CD4-positive, CD25-positive, alpha-beta regulatory T cell (primary cell): Measurements from ENCODE around the gene PALD1. TPM values are rescaled to one million over a fixed set of nuclear protein-coding genes. Genes with fewer than 3 reads are reported as not detected.
A peak's percentile ranks its signal among the peaks of the same experiment; 100 is the strongest.

Experiments used
- ATAC-seq, 2 donors: fragments of 150-1000 bp; cut with Tn5 transposase; one replicate each; pipeline ENCODE4 v1.10.0; 2021; ENCODE audit warnings: low read depth in 2 of 2, moderate number of reproducible peaks in 2 of 2, moderate library complexity in 1 of 2
- DNase-seq, 3 donors: peaks; one replicate each; pipeline versions ENCODE4 v3.0.0 to v3.0.0-alpha.2; 2012 to 2022; ENCODE audit warnings: mixed read lengths in 1 of 3
- H3K27ac ChIP-seq: one replicate; pipeline ENCODE4 v1.7.0; 2013; ENCODE audit warnings: mild to moderate bottlenecking, low read length; ENCODE audit not compliant: insufficient read depth, poor library complexity, severe bottlenecking
- H3K27me3 ChIP-seq: one replicate; pipeline ENCODE4 v1.7.0; 2013; ENCODE audit warnings: low read length; ENCODE audit not compliant: control insufficient read depth, insufficient read depth
- H3K36me3 ChIP-seq: one replicate; pipeline ENCODE4 v1.7.0; 2013; ENCODE audit warnings: mild to moderate bottlenecking, low read length, moderate library complexity; ENCODE audit not compliant: control insufficient read depth, insufficient read depth
- H3K4me1 ChIP-seq: 2 replicates; pipeline ENCODE4 v1.7.0; 2013; ENCODE audit warnings: mild to moderate bottlenecking, low read length; ENCODE audit not compliant: insufficient read depth, control insufficient read depth, poor library complexity, severe bottlenecking
- H3K4me3 ChIP-seq: one replicate; pipeline ENCODE4 v1.7.0; 2013; ENCODE audit warnings: low read depth, mild to moderate bottlenecking, low read length, moderate library complexity
- H3K9me3 ChIP-seq, 2 experiments: 1 replicate in 1 of 2; 2 replicates in 1 of 2; pipeline ENCODE4 v1.7.0; 2013; ENCODE audit warnings: low read length in 2 of 2, mild to moderate bottlenecking in 1 of 2, moderate library complexity in 1 of 2; ENCODE audit not compliant: control insufficient read depth in 2 of 2
- H3K27ac Mint-ChIP-seq, 3 donors: one replicate each; pipeline ENCODE4 v1.8.0; 2020 to 2022; ENCODE audit warnings: mild to moderate bottlenecking in 3 of 3, mixed read lengths in 3 of 3, moderate library complexity in 2 of 3
- H3K27me3 Mint-ChIP-seq: one replicate; pipeline ENCODE4 v1.8.0; 2022; ENCODE audit warnings: mild to moderate bottlenecking, mixed read lengths
- H3K36me3 Mint-ChIP-seq: one replicate; pipeline ENCODE4 v1.8.0; 2020; ENCODE audit warnings: mixed read lengths
- H3K4me1 Mint-ChIP-seq, 4 donors: one replicate each; pipeline ENCODE4 v1.8.0; 2020 to 2022; ENCODE audit warnings: mixed read lengths in 4 of 4, mild to moderate bottlenecking in 1 of 4
- H3K4me3 Mint-ChIP-seq, 4 donors: one replicate each; pipeline ENCODE4 v1.8.0; 2020 to 2022; ENCODE audit warnings: mild to moderate bottlenecking in 4 of 4, mixed read lengths in 4 of 4, moderate library complexity in 3 of 4
- H3K9me3 Mint-ChIP-seq, 7 donors: one replicate each; pipeline ENCODE4 v1.8.0; 2020 to 2022; ENCODE audit warnings: mixed read lengths in 7 of 7, mild to moderate bottlenecking in 3 of 7, moderate library complexity in 2 of 7
- polyA plus RNA-seq, 4 donors: library from polyadenylated mRNA; unstranded; fragments of 300-500 nt; fragmentation: Illumina TruSeq; gene quantifications; one replicate each; pipeline ENCODE4 v1.2.3, GENCODE V29; 2021
- total RNA-seq: library from RNA; stranded (reverse); gene quantifications from one replicate; pipeline ENCODE4 v1.2.3, GENCODE V29; 2022

The PALD1 gene
- total and polyA plus RNA-seq, 5 donors from 2014 or later, result not detected

- Histone ChIP-seq H3K4me3 (no peak overlapping the region), H3K27ac (no peak overlapping the region), H3K27me3 (peaks cover 3% of the 10 kb centered on the region), H3K4me1 (no peaks in the 10 kb centered on the region), H3K36me3 (no peaks in the 10 kb centered on the region), H3K9me3 (no peaks in the 10 kb centered on the region)
- Mint-ChIP-seq H3K4me1 (peaks cover 0 to 8% (median 2%) of the 10 kb centered on the region in 4 donors), H3K9me3 (no peaks in the 10 kb centered on the region), H3K27ac (no peak overlapping the region), H3K27me3 (peaks cover 18% of the 10 kb centered on the region), H3K36me3 (no peaks in the 10 kb centered on the region), H3K4me3 (no peak overlapping the region)
- no peak for DNase-seq
- ATAC-seq, result no peak
Observed at GRCh38 chr10:70498970-70499835, 20.6 kb downstream of the PALD1 start.

GRCh38 chr10:70499836-70500167 lies 21.2 kb downstream of the PALD1 start:
- Mint-ChIP-seq H3K27me3 (peaks cover 15% of the 10 kb centered on the region), H3K4me3 (no peak overlapping the region), H3K4me1 (peaks cover 0 to 5% (median 0%) of the 10 kb centered on the region in 4 donors), H3K36me3 (no peaks in the 10 kb centered on the region), H3K27ac (no peak overlapping the region), H3K9me3 (no peaks in the 10 kb centered on the region)
- no peak for DNase-seq
- Histone ChIP-seq H3K4me3 (no peak overlapping the region), H3K36me3 (no peaks in the 10 kb centered on the region), H3K9me3 (no peaks in the 10 kb centered on the region), H3K27ac (no peak overlapping the region), H3K4me1 (no peaks in the 10 kb centered on the region), H3K27me3 (peaks cover under 1% of the 10 kb centered on the region)
- ATAC-seq, result no peak

GRCh38 chr10:70500368-70500767 lies 21.8 kb downstream of the PALD1 start:
- no peak for DNase-seq
- H3K36me3 Mint-ChIP-seq, result no peaks in the 10 kb centered on the region

GRCh38 chr10:70500812-70501301 lies 22.3 kb downstream of the PALD1 start:
- ATAC-seq, result no peak
- Mint-ChIP-seq H3K4me3 (no peak overlapping the region), H3K36me3 (no peaks in the 10 kb centered on the region), H3K4me1 (no peaks in the 10 kb centered on the region), H3K9me3 (no peaks in the 10 kb centered on the region), H3K27me3 (peaks cover 15% of the 10 kb centered on the region), H3K27ac (no peak overlapping the region)
- no peak overlapping the region for H3K27ac ChIP-seq
- H3K36me3 ChIP-seq, result no peaks in the 10 kb centered on the region
- no peaks in the 10 kb centered on the region for H3K9me3 ChIP-seq
- H3K27me3 ChIP-seq, result no peaks in the 10 kb centered on the region
- H3K4me1 ChIP-seq, result no peaks in the 10 kb centered on the region
- DNase-seq, result no peak
- H3K4me3 ChIP-seq, result no peak overlapping the region

More at GRCh38 chr10:70500368-70500767, 21.8 kb downstream of the PALD1 start:
- Mint-ChIP-seq H3K27ac (peak overlapping the region in 1 of 3 donors; percentile 84), H3K9me3 (no peaks in the 10 kb centered on the region), H3K4me3 (peak overlapping the region in 1 of 4 donors; percentile 11), H3K4me1 (peaks cover 0 to under 1% (median 0%) of the 10 kb centered on the region in 4 donors), H3K27me3 (peaks cover 15% of the 10 kb centered on the region)
- Histone ChIP-seq H3K36me3 (no peaks in the 10 kb centered on the region), H3K4me3 (no peak overlapping the region), H3K27ac (no peak overlapping the region), H3K9me3 (no peaks in the 10 kb centered on the region), H3K27me3 (no peaks in the 10 kb centered on the region), H3K4me1 (no peaks in the 10 kb centered on the region)
- ATAC-seq, result no peak

GRCh38 chr10:70502406-70502805 lies 23.8 kb downstream of the PALD1 start:
- ATAC-seq (no peak), DNase-seq (no peak)
- Histone ChIP-seq H3K27ac (no peak overlapping the region), H3K36me3 (no peaks in the 10 kb centered on the region), H3K9me3 (no peaks in the 10 kb centered on the region), H3K4me3 (no peak overlapping the region), H3K27me3 (no peaks in the 10 kb centered on the region), H3K4me1 (no peaks in the 10 kb centered on the region)
- no peak overlapping the region for H3K27ac Mint-ChIP-seq
- H3K36me3 Mint-ChIP-seq, result no peaks in the 10 kb centered on the region
- H3K4me1 Mint-ChIP-seq, result no peaks in the 10 kb centered on the region
- H3K9me3 Mint-ChIP-seq, result no peaks in the 10 kb centered on the region
- H3K27me3 Mint-ChIP-seq, result peaks cover 6% of the 10 kb centered on the region
- no peak overlapping the region for H3K4me3 Mint-ChIP-seq

GRCh38 chr10:70503776-70504175 lies 25.2 kb downstream of the PALD1 start:
- no peaks in the 10 kb centered on the region for H3K36me3 Mint-ChIP-seq
- H3K27ac ChIP-seq, result no peak overlapping the region
- no peak overlapping the region for H3K4me3 Mint-ChIP-seq
- H3K27ac Mint-ChIP-seq, result no peak overlapping the region
- H3K27me3 ChIP-seq, result no peaks in the 10 kb centered on the region
- H3K4me1 ChIP-seq, result no peaks in the 10 kb centered on the region
- peaks cover 5% of the 10 kb centered on the region for H3K27me3 Mint-ChIP-seq
- no peak for ATAC-seq
- no peaks in the 10 kb centered on the region for H3K9me3 Mint-ChIP-seq
- H3K9me3 ChIP-seq, result no peaks in the 10 kb centered on the region
- DNase-seq, result no peak
- H3K4me3 ChIP-seq, result no peak overlapping the region
- H3K36me3 ChIP-seq, result no peaks in the 10 kb centered on the region
- no peaks in the 10 kb centered on the region for H3K4me1 Mint-ChIP-seq

GRCh38 chr10:70504521-70505358 lies 26.2 kb downstream of the PALD1 start:
- no peaks in the 10 kb centered on the region for H3K9me3 Mint-ChIP-seq
- DNase-seq (no peak), ATAC-seq (no peak)
- no peak overlapping the region for H3K27ac ChIP-seq
- H3K9me3 ChIP-seq, result no peaks in the 10 kb centered on the region
- H3K4me1 Mint-ChIP-seq, result no peaks in the 10 kb centered on the region
- no peaks in the 10 kb centered on the region for H3K36me3 ChIP-seq
- peaks cover 5% of the 10 kb centered on the region for H3K27me3 Mint-ChIP-seq
- H3K27me3 ChIP-seq, result no peaks in the 10 kb centered on the region
- no peak overlapping the region for H3K4me3 ChIP-seq
- no peak overlapping the region for H3K4me3 Mint-ChIP-seq
- no peaks in the 10 kb centered on the region for H3K4me1 ChIP-seq
- H3K27ac Mint-ChIP-seq, result no peak overlapping the region
- no peaks in the 10 kb centered on the region for H3K36me3 Mint-ChIP-seq
